H9 (cell line): ENCODE results near the gene ZNF765. TPM values are rescaled to one million over a fixed set of nuclear protein-coding genes. Genes with fewer than 3 reads are reported as not detected.
A peak's percentile ranks its signal among the peaks of the same experiment; 100 is the strongest.

ENCODE experiments used
- DNase-seq: peaks from one replicate; pipeline ENCODE4 v3.0.0-alpha.2; 2017
- H2AFZ ChIP-seq: one replicate; pipeline ENCODE4 v1.6.1; 2013; ENCODE audit warnings: mild to moderate bottlenecking, low read length, control low read depth, moderate library complexity
- H2AK5ac ChIP-seq: 2 replicates; pipeline ENCODE4 v1.6.1; 2013; ENCODE audit warnings: low read length, control low read depth, mixed read lengths; ENCODE audit not compliant: insufficient read length
- H2BK120ac ChIP-seq: one replicate; pipeline ENCODE4 v1.6.1; 2013; ENCODE audit warnings: low read depth, mild to moderate bottlenecking, low read length, control low read depth, inconsistent platforms; ENCODE audit not compliant: poor library complexity, severe bottlenecking
- H2BK12ac ChIP-seq: 2 replicates; pipeline ENCODE4 v1.6.1; 2013; ENCODE audit warnings: low read length, control low read depth, mixed read lengths, low read depth; ENCODE audit not compliant: insufficient read length
- H2BK15ac ChIP-seq: 2 replicates; pipeline ENCODE4 v1.6.1; 2013; ENCODE audit warnings: low read depth, low read length, control low read depth
- H2BK20ac ChIP-seq: one replicate; pipeline ENCODE4 v1.6.1; 2013; ENCODE audit warnings: low read depth, mild to moderate bottlenecking, low read length, control low read depth, inconsistent platforms; ENCODE audit not compliant: poor library complexity, severe bottlenecking
- H2BK5ac ChIP-seq: 2 replicates; pipeline ENCODE4 v1.6.1; 2013; ENCODE audit warnings: low read length, control low read depth, mixed read lengths; ENCODE audit not compliant: insufficient read length
- H3K14ac ChIP-seq: 2 replicates; pipeline ENCODE4 v1.6.1; 2013; ENCODE audit warnings: low read length, control low read depth; ENCODE audit not compliant: insufficient read depth
- H3K18ac ChIP-seq: 2 replicates; pipeline ENCODE4 v1.6.1; 2013; ENCODE audit warnings: low read depth, mild to moderate bottlenecking, mixed read lengths, low read length, control low read depth; ENCODE audit not compliant: insufficient read length
- H3K23ac ChIP-seq: 2 replicates; pipeline ENCODE4 v1.6.1; 2013; ENCODE audit warnings: low read length, control low read depth, mixed read lengths, low read depth; ENCODE audit not compliant: insufficient read length
- H3K23me2 ChIP-seq: 2 replicates; pipeline ENCODE4 v1.6.1; 2013; ENCODE audit warnings: low read depth, mild to moderate bottlenecking, mixed read lengths, low read length, control low read depth; ENCODE audit not compliant: insufficient read length, poor library complexity, severe bottlenecking
- H3K27ac ChIP-seq: 2 replicates; pipeline ENCODE4 v1.5.1; 2013; ENCODE audit warnings: low read length, control low read depth, mixed read lengths, low read depth; ENCODE audit not compliant: insufficient read length
- H3K27me3 ChIP-seq: 2 replicates; pipeline ENCODE4 v1.6.1; 2013; ENCODE audit warnings: low read length, control low read depth, inconsistent platforms; ENCODE audit not compliant: insufficient read depth
- H3K4ac ChIP-seq: 2 replicates; pipeline ENCODE4 v1.6.1; 2013; ENCODE audit warnings: low read depth, mild to moderate bottlenecking, control low read depth, inconsistent platforms, low read length, moderate library complexity
- H3K4me1 ChIP-seq: 2 replicates; pipeline ENCODE4 v1.6.1; 2013; ENCODE audit warnings: low read length, control low read depth, inconsistent platforms; ENCODE audit not compliant: insufficient read depth
- H3K4me2 ChIP-seq: 2 replicates; pipeline ENCODE4 v1.6.1; 2013; ENCODE audit warnings: low read length, control low read depth, mixed read lengths; ENCODE audit not compliant: insufficient read length, insufficient read depth
- H3K56ac ChIP-seq: 2 replicates; pipeline ENCODE4 v1.6.1; 2013; ENCODE audit warnings: low read depth, mild to moderate bottlenecking, mixed read lengths, low read length, control low read depth; ENCODE audit not compliant: insufficient read length
- H3K79me1 ChIP-seq: 2 replicates; pipeline ENCODE4 v1.6.1; 2013; ENCODE audit warnings: low read depth, mild to moderate bottlenecking, moderate library complexity, low read length, control low read depth, inconsistent platforms; ENCODE audit not compliant: insufficient read depth, poor library complexity, severe bottlenecking
- H3K79me2 ChIP-seq: 2 replicates; pipeline ENCODE4 v1.6.1; 2013; ENCODE audit warnings: low read length, control low read depth, inconsistent platforms; ENCODE audit not compliant: insufficient read depth
- H3K9ac ChIP-seq: 2 replicates; pipeline ENCODE4 v1.6.1; 2013; ENCODE audit warnings: low read length, control low read depth, mixed read lengths; ENCODE audit not compliant: insufficient read length; ENCODE audit errors: extremely low read depth
- H3K9me3 ChIP-seq: one replicate; pipeline ENCODE4 v1.6.1; 2013; ENCODE audit warnings: low read depth, low read length, inconsistent platforms; ENCODE audit not compliant: control insufficient read depth
- H3T11ph ChIP-seq: one replicate; pipeline ENCODE4 v1.6.1; 2013; ENCODE audit warnings: mild to moderate bottlenecking, low read length, control low read depth, inconsistent platforms
- H4K20me1 ChIP-seq: one replicate; pipeline ENCODE4 v1.6.1; 2013; ENCODE audit not compliant: control insufficient read depth, insufficient read length, insufficient read depth
- H4K5ac ChIP-seq: 2 replicates; pipeline ENCODE4 v1.6.1; 2013; ENCODE audit warnings: low read depth, mild to moderate bottlenecking, mixed read lengths, low read length, control low read depth; ENCODE audit not compliant: insufficient read length
- H4K8ac ChIP-seq: replicated peaks from 2 replicates; pipeline ENCODE4 v1.6.1; 2013; ENCODE audit warnings: low read length, control low read depth, mixed read lengths, low read depth; ENCODE audit not compliant: insufficient read length
- H4K91ac ChIP-seq: 2 replicates; pipeline ENCODE4 v1.6.1; 2013; ENCODE audit warnings: low read depth, mild to moderate bottlenecking, moderate library complexity, mixed read lengths, low read length, control low read depth; ENCODE audit not compliant: insufficient read length
- H3K27ac Mint-ChIP-seq, 3 experiments: 2 replicates in 2 of 3; 3 replicates in 1 of 3; pipeline ENCODE4 v1.8.0; 2020 to 2021; ENCODE audit warnings: mixed read lengths in 3 of 3, mild to moderate bottlenecking in 1 of 3, moderate library complexity in 1 of 3
- H3K27me3 Mint-ChIP-seq: 2 replicates; pipeline ENCODE4 v1.8.0; 2021; ENCODE audit warnings: low read depth, mild to moderate bottlenecking, moderate library complexity, mixed read lengths
- H3K36me3 Mint-ChIP-seq, 3 experiments: 2 replicates in 2 of 3; 3 replicates in 1 of 3; pipeline ENCODE4 v1.8.0; 2020 to 2021; ENCODE audit warnings: low read depth in 3 of 3, mixed read lengths in 3 of 3; ENCODE audit not compliant: insufficient read depth in 1 of 3
- H3K4me1 Mint-ChIP-seq, 2 experiments: 2 replicates each; pipeline ENCODE4 v1.8.0; 2020; ENCODE audit warnings: mixed read lengths in 2 of 2
- H3K4me3 Mint-ChIP-seq, 2 experiments: 2 replicates in 1 of 2; 3 replicates in 1 of 2; pipeline ENCODE4 v1.8.0; 2020 to 2021; ENCODE audit warnings: mild to moderate bottlenecking in 2 of 2, mixed read lengths in 2 of 2, moderate library complexity in 1 of 2
- H3K9me3 Mint-ChIP-seq, 2 experiments: 2 replicates in 1 of 2; 3 replicates in 1 of 2; pipeline ENCODE4 v1.8.0; 2020; ENCODE audit warnings: mild to moderate bottlenecking in 2 of 2, mixed read lengths in 2 of 2, moderate library complexity in 1 of 2
- WGBS: extraction: QIAGEN DNeasy Blood & Tissue Kit; methylation state at CpG from one replicate; pipeline ENCODE4 v1.1.7; 2013; ENCODE audit warnings: missing lambda C conversion rate, low lambda C conversion rate, mixed read lengths; ENCODE audit not compliant: insufficient read length; ENCODE audit errors: extremely low coverage; 5-methylcytosine and 5-hydroxymethylcytosine counted together
- total RNA-seq: library from RNA; stranded (reverse); gene quantifications from 2 replicates; pipeline ENCODE4 v1.2.1, GENCODE V29; 2021
- TF ChIP-seq, protein P1 (sequence below): fragments of 200-600 bp; sonication (generic); conservative IDR thresholded peaks from 3 replicates; pipeline ENCODE4 v1.8.0; 2021; ENCODE audit warnings: antibody characterized with exemption, mild to moderate bottlenecking

ZNF765 gene
- total RNA-seq, 1 experiment from 2014 or later, result 20.4 TPM

DNA sequence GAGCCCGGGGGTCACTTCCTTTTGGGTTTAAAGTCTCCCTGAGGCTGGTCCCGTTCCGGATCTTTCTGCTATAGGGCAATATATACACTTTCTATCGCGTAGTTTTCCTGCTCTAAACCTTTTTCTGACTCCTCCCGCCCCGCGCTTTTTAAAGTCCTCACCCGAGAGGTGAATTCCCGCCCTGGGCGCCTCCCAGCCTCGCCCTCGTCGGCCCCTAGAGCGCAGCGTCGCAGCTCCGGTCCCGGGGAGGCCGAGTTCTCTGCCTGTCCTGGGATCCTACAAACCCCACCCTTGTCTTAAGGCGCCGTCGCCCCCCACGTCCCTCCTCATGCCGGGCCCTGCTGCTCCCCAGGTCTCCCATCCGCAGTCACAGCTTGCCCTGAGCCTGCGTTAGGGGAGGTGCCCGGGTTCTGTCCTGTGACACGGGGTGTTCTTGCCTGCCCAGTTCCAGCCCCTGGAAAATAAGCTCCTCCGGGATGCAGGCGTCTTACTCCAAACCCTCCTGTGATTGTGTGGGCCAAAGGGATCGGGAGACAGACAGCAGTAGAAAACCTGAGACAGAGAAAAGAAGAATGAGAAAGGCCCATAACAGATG is 29.0 kb upstream of the ZNF765 start:
- H3K23ac ChIP-seq, result no peak overlapping the region
- H3K27ac ChIP-seq, result no peak overlapping the region
- H4K5ac ChIP-seq, result no peak overlapping the region
- H3K27me3 ChIP-seq, result no peaks in the 10 kb centered on the region
- H3K23me2 ChIP-seq, result no peaks in the 10 kb centered on the region
- H3K4me1 ChIP-seq, result no peaks in the 10 kb centered on the region
- TF ChIP-seq, protein P1, sequence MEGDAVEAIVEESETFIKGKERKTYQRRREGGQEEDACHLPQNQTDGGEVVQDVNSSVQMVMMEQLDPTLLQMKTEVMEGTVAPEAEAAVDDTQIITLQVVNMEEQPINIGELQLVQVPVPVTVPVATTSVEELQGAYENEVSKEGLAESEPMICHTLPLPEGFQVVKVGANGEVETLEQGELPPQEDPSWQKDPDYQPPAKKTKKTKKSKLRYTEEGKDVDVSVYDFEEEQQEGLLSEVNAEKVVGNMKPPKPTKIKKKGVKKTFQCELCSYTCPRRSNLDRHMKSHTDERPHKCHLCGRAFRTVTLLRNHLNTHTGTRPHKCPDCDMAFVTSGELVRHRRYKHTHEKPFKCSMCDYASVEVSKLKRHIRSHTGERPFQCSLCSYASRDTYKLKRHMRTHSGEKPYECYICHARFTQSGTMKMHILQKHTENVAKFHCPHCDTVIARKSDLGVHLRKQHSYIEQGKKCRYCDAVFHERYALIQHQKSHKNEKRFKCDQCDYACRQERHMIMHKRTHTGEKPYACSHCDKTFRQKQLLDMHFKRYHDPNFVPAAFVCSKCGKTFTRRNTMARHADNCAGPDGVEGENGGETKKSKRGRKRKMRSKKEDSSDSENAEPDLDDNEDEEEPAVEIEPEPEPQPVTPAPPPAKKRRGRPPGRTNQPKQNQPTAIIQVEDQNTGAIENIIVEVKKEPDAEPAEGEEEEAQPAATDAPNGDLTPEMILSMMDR, result no peak
- Mint-ChIP-seq H3K27ac (peak overlapping the region; percentile 58 to 93 (median 92); a peak in 5 of 7 replicates), H3K4me1 (peaks cover 30 to 40% of the 10 kb centered on the region in 2 experiments), H3K27me3 (peaks cover 9% of the 10 kb centered on the region), H3K36me3 (peaks cover 3 to 10% (median 4%) of the 10 kb centered on the region in 3 experiments; a peak in 4 of 7 replicates), H3K4me3 (peak overlapping the region; percentile 95 to 96), H3K9me3 (no peaks in the 10 kb centered on the region)
- no peak overlapping the region for H3K18ac ChIP-seq
- H4K20me1 ChIP-seq, result no peaks in the 10 kb centered on the region
- H3T11ph ChIP-seq, result no peak overlapping the region
- no peak overlapping the region for H2BK5ac ChIP-seq
- H2AFZ ChIP-seq, result no peak overlapping the region
- no peak overlapping the region for H4K91ac ChIP-seq
- WGBS, result no CpG with 5 or more reads among the region's 32 CpGs
- peak overlapping the region; percentile 46 for H3K9ac ChIP-seq
- H3K9me3 ChIP-seq, result no peaks in the 10 kb centered on the region
- no peak overlapping the region for H2BK12ac ChIP-seq
- H3K56ac ChIP-seq, result no peak overlapping the region
- no peak overlapping the region for H2AK5ac ChIP-seq
- H3K79me2 ChIP-seq, result peaks cover 4% of the 10 kb centered on the region; the same call in 1 of the 2 replicates
- peak overlapping the region; percentile 45 for H3K4me2 ChIP-seq
- no peak for DNase-seq
- H3K14ac ChIP-seq, result no peak overlapping the region; the same call in 1 of the 2 replicates
- H2BK120ac ChIP-seq, result no peak overlapping the region
- no peak overlapping the region for H2BK20ac ChIP-seq
- no peak overlapping the region for H2BK15ac ChIP-seq
- H3K79me1 ChIP-seq, result no peaks in the 10 kb centered on the region
- no peak overlapping the region for H3K4ac ChIP-seq
- H4K8ac ChIP-seq, result no peak overlapping the region
